Activated CD4-positive, alpha-beta T cell treated with anti-CD3 and anti-CD28 coated beads, Interleukin-2, amount 50 U/mL, for 16 hours (primary cell): ENCODE measurements around the gene ZDHHC3.

Experiments
- DNase-seq: peaks from one replicate; pipeline ENCODE4 v3.0.0-alpha.2; 2020

The ZDHHC3 gene

GRCh38 chr3:44890258-44890657 is 85.7 kb downstream of the ZDHHC3 start:
- DNase-seq, result no peak

- no peak for DNase-seq
Observed at GRCh38 chr3:44887101-44887500, 88.9 kb downstream of the ZDHHC3 start.

- no peak for DNase-seq
Observed at GRCh38 chr3:44886561-44886960, 89.4 kb downstream of the ZDHHC3 start.

GRCh38 chr3:44885618-44886017 is 90.4 kb downstream of the ZDHHC3 start:
- no peak for DNase-seq

- no peak for DNase-seq
Observed at GRCh38 chr3:44883999-44884431, 92.0 kb downstream of the ZDHHC3 start.

GRCh38 chr3:44883213-44883955 is 92.6 kb downstream of the ZDHHC3 start:
- DNase-seq, result no peak

GRCh38 chr3:44880284-44880683 is 95.7 kb downstream of the ZDHHC3 start:
- no peak for DNase-seq

- DNase-seq, result no peak
Observed at GRCh38 chr3:44877333-44877732, 98.6 kb downstream of the ZDHHC3 start.

GRCh38 chr3:44875596-44875995 is 100.4 kb downstream of the ZDHHC3 start:
- no peak for DNase-seq
